G401 (cell line): Measurements from ENCODE around the gene EP400. TPM values are rescaled to one million over a fixed set of nuclear protein-coding genes. Genes with fewer than 3 reads are reported as not detected.
"Not testable (repeated sequence)": the region's sequence is repeated elsewhere in the genome, so short reads cannot be mapped to it uniquely, and the experiment has no call there.

Experiments used
- DNase-seq: peaks from one replicate; pipeline ENCODE4 v3.0.0-alpha.2; 2015; ENCODE audit warnings: low spot score
- in situ Hi-C: cut with HindIII; loops from 2 replicates; pipeline ENCODE4 v1.10.0; 2016; ENCODE audit warnings: low sequenced_read_pairs, mixed read lengths
- total RNA-seq: library from RNA; depleted of rRNA; stranded (reverse); fragments of >200 nt; shearing (Covaris generic); gene quantifications from 2 replicates; pipeline ENCODE4 v1.2.3, GENCODE V29; 2014

Gene EP400
- total RNA-seq, 1 experiment from 2014 or later = 5.5 TPM

DNA sequence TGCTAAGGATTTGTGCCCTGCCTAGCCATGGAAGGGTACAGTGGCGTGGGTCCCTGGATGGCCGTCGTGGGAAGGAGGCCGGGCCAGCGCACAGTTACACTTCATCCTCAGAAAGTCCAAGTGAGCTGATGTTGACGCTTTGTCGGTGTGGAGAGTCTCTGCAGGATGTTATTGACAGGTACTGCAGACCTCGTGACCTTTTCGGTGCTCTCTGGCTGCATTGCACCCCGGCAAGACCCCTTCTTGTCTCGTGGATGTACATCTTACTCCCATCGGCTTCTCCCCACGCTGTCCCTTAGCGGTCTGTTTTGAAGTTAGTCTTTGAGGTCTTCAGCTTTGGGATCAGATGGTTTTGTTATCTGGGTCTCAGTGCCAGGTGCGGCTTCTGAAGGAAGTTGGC lies 78.4 kb downstream of the EP400 start:
- no peak for DNase-seq
- in situ Hi-C loops = no loop called here

GRCh38 chr12:132029503-132030300 lies 80.0 kb downstream of the EP400 start:
- in situ Hi-C loops = no loop called here
- no peak for DNase-seq

DNA sequence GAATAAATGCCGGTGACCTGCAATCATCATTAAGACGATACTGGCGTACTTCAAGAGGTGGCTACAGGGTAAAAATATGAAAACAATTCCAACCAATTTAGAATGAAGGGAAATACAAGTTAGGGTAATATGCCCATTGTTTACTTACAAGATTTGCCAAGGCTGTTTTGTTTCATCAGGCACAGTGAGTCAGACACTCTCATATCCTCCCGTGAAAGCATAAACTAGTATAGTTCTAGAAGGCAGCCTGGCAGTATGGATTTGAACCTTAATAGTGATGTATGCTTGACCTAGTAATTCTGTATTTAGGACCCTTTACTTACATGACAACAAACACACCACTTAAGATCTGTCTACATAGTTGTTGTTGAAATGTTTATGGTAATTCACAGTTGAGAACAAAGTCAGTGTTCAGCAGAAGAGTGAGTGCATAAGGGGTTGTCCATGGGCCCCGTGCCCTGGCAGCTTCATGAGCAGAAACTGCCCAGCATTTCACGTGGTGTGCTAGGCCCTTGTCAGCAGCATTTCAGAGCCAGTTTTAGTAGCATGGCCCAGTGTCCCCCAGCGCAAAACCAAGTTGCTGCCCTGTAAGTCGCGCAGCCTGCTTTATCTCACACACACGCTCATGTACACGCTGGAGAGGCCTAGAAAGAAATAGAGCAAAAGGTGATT lies 80.8 kb downstream of the EP400 start:
- in situ Hi-C loops = no loop called here
- DNase-seq = peak; percentile 33

DNA sequence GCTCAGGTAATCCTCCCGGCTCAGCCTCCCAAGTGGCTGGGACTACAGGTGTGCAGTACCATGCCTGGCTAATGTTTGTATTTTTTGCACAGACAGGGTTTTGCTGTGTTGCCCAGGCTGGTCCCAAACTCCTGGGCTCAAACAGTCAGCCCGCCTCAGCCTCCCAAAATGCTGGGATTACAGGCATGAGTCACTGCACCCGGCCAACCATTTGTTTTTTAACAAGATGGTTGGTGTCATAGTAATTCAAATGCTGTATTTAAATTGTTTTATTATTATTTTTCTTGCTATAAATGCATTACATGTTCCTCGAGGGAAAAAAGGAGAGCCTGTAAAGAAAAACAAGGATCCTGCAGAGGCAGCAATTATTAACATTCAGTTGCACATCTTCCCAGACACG lies 83.9 kb downstream of the EP400 start:
- DNase-seq = no peak
- in situ Hi-C loops = no loop called here

DNA sequence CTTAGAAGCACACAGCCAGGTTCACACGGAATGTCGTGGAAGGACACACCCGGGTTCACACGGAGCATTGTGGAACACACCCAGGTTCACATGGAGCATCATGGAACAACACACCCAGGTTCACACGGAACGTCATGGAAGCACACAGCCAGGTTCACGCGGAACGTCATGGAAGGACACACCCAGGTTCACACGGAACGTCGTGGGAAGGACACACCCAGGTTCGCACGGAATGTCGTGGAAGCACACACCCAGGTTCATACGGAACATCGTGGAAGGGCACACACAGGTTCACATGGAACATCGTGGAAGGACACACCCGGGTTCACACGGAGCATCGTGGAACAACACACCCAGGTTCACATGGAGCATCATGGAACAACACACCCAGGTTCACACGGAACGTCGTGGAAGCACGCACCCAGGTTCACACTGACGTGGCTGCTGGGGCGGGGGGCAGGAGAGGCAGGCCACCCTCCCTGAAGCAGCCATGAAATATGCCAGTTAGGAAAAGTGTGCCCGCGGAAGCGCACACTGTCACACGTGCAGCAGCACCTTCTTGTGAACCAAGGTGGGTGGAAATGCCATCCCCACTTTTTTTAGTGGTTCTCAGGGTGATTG lies 86.4 kb downstream of the EP400 start:
- no peak for DNase-seq
- in situ Hi-C loops = no loop called here

DNA sequence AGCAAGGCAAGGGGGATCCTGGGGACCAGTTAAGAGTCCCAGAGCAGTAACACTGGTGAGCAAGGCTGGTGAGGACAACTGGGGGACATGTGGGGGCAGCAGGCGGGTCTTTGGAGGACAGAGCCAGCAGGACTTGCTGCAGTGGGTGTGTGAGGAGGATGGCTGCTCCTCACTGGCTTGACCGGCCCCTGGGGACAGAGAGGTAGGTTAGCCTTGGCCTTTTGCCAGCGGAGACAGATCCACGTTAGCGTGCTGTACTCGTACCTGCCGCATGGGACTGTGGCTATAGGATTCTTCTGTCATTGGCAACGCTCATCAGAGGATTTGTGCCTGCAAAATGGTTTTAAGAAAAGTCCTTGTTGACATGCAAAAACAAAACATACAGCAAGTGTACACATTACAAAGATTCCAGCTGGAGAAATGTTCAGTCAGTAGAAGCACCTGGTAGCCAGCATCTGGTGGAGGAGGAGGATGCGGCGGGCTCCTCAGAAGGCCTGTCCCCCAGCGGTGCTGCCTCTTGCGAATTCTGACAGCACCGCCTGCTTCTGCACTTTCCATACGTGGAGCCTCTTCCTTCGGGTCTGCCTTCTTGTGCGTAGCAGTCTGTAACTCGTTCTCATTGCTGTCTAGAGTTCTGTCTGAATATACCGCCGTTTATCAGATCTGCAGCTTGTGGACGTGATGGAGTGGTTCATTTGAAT lies 91.3 kb downstream of the EP400 start:
- no peak for DNase-seq
- in situ Hi-C loops = no loop called here

DNA sequence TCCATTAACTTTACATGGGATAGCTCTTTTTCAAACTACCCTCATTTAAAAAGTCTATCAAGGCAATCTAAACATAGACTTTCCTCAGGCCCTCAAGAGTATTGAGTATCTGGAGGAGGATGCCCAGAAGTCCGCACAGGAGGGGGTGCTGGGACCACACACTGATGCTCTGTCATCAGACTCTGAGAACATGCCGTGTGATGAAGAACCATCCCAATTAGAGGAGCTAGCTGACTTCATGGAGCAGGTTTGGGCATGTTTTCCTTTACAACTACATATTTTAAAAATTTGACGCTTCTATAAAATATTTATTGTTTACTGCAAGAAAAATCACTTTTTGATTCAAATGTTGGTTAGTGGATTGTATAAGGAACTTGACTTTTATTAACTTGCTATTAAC lies 93.5 kb downstream of the EP400 start:
- DNase-seq = no peak
- in situ Hi-C loops = no loop called here

DNA sequence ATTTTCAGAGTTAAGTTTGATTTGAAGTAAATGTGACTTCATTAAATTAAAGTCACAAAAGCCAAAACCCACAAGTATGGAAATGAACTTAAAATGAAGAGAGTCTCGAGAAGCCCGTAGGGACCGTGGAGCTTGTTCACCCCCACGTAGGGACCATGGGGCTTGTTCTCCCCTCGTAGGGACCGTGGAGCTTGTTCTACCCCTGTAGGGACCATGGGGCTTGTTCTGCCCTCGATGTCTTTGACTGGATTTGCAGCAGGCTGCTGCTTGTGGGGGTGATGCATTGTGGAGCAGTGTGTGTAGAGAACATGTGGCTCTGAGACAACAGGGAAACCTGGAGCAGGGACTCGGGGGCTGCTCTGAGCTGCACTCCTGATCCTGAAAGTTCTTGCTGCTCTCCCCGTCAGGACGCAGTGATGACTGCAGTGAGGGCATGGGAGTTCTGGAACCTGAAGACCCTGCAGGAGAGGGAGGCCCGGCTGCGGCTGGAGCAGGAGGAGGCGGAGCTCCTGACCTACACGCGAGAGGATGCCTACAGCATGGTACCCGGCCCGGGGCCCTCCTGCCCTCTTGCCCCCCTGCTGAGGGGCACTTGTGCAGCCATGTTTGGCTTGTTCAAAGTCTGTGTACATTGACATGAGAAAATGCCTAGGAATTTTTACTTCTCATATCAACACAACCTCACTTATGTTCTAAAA lies 94.2 kb downstream of the EP400 start:
- DNase-seq = no peak
- in situ Hi-C loops = no loop called here

GRCh38 chr12:132044661-132045412 lies 95.1 kb downstream of the EP400 start:
- in situ Hi-C loops = no loop called here
- DNase-seq = no peak

GRCh38 chr12:132045751-132046150 lies 96.0 kb downstream of the EP400 start:
- in situ Hi-C loops = no loop called here
- no peak for DNase-seq

DNA sequence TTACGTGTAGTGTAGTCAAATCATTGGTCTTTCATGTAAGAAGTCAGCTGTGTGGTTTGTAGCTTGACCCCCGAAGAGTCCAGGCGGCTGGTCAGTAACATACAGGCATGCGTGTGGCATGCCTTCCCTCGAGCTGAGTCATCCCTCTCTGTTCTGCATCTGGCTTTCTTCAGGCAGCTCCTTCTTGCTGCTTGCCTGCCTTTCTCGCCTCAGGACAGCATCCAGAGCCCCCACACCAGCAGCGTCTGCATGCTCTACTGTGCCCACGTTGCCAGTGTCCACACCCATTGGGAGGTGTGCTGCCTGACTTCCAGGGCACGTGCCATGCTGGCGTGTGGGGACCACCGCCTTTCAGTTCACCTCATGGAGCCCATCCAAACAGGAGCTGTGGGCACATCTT lies 96.8 kb downstream of the EP400 start:
- DNase-seq = no peak
- in situ Hi-C loops = no loop called here

GRCh38 chr12:132047630-132048029 lies 97.9 kb downstream of the EP400 start:
- in situ Hi-C loops, DNase-seq: not testable (repeated sequence)

- in situ Hi-C loops = no loop called here
- DNase-seq = no peak
Observed at GRCh38 chr12:132049442-132049841, 99.7 kb downstream of the EP400 start.

DNA sequence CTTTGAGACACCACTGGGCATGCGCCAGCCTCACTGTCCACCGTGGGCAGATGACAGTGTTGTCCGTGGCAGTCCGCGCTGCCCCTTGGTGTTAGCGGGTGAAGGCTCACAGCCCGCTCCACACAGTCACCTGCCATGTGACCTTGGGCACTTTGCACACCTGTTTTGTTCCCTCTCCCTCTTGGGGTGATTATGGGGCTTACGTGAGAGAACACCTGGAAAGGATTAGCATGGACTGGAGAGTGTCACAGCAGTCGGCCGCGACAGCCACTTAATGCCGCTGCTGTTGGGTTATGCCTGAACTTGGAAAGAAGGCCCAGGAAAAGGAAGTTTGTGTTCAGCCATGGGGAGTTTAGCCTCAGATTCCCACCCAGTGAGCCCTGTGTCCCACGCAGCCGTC lies 100.1 kb downstream of the EP400 start:
- in situ Hi-C loops = no loop called here
- no peak for DNase-seq

DNA sequence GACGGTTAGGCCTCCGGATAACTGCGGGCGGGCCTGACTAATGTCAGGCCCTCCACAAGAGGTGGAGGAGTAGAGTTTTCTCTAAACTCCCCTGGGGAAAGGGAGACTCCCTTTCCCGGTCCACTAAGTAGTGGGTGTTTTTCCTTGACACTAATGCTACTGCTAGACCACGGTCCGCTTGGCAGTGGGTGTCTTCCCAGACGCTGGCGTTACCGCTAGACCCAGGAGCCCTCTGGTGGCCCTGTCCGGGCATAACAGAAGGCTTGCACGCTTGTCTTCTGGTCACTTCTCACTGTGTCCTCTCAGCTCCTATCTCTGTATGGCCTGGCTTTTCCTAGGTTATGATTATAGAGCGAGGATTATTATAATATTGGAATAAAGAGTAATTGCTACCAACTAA lies 102.0 kb downstream of the EP400 start:
- DNase-seq = peak; percentile 18
- in situ Hi-C loops = not testable (repeated sequence)

GRCh38 chr12:132052196-132052932 lies 102.6 kb downstream of the EP400 start:
- no peak for DNase-seq
- in situ Hi-C loops = no loop called here

GRCh38 chr12:132053338-132054330 lies 103.9 kb downstream of the EP400 start:
- in situ Hi-C loops = no loop called here
- no peak for DNase-seq
